HG03025 (cell line): ENCODE results near the gene NR2F1.

Source experiments
- ATAC-seq: cut with Tn5 transposase; IDR thresholded peaks from one replicate; pipeline ENCODE4 v1.9.1; 2021; ENCODE audit warnings: mild to moderate bottlenecking, moderate library complexity; ENCODE audit not compliant: unreplicated experiment, low FRiP score

The NR2F1 gene

DNA sequence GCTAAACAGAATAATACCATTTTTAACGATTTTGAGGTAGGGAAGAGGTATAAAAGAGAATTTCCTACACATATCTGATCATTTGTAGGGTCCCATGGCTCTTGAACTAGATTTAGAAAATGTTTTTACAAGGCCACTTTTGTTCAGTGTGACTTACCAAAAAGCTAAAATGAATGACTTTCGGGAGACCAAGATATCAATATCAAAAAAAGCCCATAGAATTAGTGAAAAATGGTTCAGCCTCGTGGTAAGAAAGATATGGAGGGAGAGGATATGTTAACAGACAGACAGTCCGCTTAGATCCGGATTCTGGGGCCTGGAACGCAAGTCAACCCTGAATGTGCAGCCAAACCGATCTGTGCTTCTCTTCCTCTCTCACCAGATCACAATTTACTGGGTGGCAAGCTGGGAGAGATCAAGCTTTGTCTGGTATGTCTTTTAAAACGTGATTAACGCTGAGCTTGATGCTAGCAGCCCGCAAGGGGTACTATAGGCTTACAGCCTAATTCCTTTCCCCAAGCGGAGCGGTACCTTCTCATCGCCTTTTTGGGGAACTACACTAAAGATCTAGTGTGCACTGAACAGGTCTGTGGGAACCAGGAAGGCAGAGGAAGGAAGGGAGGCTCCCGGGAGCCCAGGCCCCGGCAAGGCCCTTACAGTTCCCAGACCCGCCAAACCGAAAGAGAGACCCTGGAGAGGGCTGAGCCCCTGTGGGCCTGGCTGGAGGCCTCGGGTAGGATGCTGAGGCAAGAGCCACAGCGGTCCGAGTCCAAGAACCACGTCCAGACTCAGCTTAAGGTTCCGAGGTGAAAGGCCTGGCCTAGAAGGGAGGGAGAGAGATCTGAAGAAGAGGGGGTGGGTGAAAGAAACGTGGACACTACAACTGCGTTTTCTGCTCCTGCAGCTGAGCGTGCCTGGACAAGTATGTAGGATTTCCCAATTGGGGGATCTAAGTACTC, 4.9 kb upstream of the NR2F1 start:
- ATAC-seq = no peak

DNA sequence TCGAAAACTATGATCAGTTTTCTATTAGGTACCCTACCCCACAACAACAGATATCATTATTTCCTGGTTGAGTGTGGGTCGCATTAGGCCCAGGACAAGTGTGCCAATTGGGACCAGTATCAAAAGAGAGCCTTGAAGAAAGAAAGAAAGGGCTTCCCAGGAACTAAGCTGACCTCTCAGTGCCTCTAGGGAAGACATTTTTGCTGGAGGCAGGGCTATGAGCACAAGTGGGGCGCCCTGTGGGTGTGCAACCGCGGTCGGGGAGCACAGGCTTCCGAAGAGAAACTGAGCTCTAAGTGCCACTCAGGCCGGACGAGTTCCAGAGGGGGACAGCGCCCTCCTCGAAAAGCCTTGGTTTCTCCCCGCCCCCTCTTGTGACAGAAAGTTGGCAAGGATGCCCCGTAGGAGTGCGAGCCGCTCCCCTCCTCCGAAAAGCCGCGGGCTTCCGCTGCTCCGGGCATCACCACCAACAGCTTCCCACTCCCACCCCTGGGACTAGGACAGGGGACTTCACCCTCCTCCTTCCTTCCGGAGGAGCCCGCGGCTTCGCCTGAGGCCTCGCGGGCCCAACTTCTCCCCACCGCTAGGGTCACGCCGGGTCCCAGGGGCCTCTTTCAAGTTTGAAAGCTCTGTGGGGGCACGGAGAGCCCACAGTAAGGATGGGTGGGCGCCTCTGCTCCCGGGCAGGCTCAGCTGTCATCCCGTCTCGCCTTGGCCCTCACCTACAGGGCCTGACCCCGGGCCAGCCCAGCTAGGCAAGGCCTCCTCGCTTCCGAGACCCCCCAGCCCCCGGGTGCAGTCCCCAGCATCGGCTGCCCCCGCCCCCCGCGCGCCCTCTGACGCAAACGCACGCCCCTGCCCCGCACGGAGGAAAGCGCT, 4.0 kb upstream of the NR2F1 start:
- ATAC-seq = no peak

- no peak for ATAC-seq
Observed at GRCh38 chr5:93579692-93580062, 3.3 kb upstream of the NR2F1 start.

DNA sequence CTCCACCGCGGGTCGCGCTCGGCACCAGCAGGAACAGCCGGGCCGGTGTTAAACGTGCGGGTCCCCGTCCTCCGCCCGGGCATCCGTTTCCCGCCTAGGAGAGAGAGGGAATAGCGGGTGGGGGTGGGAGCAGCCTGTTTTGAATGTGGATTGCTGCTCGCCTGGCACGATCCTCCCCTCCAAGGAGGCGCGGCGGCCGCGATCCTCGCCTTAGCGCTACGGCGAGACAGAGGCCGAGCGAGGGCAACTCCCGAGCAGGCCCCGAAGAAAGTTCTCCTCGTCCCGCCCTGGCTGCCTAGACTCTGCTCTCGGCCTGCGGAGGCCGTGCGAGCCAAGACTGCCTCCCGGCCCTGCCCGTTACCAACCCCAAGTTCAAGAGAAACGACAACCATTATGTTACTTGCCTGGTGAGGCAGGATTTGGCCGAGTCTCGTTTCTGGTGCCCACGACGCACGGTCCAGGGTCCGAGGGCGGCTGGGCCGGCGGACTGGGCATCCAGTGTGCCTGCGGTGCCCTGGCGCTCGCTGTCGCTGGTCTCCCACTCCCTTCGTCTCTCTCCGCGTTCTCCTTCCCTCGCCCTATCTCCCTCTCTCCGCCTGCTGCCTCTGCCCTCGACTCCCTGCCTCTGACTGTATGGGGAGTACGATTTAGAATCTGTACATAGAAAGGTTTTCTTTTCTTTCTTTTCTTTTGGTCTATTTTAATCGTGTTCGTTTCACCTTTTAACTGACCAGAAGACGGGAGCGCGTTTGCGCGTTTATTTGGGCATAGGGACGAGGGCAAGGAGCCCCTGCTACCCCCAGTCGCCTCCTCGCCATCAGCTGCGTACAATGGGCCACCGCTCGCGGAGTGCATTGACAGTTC, 2.7 kb upstream of the NR2F1 start:
- no peak for ATAC-seq

- ATAC-seq = peak; percentile 11
Observed at GRCh38 chr5:93580927-93581445, 2.0 kb upstream of the NR2F1 start, which contains the start of gene NR2F1-AS1. Gene NR2F1-AS1, minus strand, starts transcription at chr5:93581219.

DNA sequence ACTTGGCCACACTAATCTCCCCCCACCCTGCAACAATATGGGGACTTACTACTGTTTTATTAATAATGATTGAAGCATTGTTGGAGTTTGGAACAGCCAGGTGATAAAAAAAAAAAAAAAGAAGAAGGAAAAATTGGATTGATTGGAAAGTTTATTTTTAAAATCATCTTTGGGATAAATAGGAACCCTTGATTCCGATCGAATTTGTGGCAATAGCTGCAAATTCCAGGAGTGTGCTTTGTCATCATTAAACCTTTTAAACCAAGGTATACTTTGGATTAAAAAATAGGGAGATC, 907 bp upstream of the NR2F1 start:
- ATAC-seq = no peak

GRCh38 chr5:93583439-93583767, 381 bp downstream of the NR2F1 start:
- no peak for ATAC-seq

- peak; percentile 35 for ATAC-seq
Observed at GRCh38 chr5:93583768-93584595, 960 bp downstream of the NR2F1 start.

DNA sequence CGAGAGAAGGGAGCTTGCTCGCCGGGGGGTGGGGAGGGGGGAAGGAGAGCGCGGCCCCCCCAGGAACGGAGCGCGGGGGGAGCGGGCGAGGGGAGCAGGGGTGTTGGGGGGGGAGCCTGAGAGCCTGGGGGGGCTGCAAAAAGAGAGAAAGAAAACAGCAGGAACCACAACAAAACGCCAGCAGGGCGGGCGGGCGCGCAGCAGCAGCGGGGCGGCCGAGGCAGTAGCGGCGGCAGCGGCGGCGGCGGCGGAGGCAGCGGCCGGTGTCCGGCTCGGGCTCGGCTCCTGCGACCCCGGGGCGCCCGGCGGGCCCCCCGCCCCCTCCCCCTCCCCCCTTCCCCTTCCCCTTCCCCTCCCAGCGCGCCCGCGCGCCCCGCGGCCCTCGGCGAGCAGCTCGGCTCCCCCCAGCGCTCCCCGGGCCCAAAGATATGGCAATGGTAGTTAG, 1.6 kb downstream of the NR2F1 start:
- no peak for ATAC-seq

DNA sequence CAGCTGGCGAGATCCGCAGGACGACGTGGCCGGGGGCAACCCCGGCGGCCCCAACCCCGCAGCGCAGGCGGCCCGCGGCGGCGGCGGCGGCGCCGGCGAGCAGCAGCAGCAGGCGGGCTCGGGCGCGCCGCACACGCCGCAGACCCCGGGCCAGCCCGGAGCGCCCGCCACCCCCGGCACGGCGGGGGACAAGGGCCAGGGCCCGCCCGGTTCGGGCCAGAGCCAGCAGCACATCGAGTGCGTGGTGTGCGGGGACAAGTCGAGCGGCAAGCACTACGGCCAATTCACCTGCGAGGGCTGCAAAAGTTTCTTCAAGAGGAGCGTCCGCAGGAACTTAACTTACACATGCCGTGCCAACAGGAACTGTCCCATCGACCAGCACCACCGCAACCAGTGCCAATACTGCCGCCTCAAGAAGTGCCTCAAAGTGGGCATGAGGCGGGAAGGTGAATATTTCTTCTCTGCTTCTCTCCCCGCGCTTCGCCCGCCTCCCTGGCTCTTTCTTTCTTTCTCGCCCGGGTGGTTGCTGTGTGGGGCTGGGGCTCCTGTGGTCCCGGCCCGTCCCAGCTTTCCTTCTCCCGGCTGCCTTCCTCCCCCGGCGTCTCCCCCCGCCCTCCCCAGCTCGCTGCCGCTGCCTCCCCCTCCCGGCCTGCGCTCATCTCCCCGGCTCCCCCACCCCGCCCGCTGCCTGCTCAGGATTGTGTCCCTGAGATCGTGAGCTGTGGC, 2.2 kb downstream of the NR2F1 start:
- no peak for ATAC-seq

GRCh38 chr5:93585767-93586385, 2.9 kb downstream of the NR2F1 start:
- ATAC-seq = no peak

- no peak for ATAC-seq
Observed at GRCh38 chr5:93586736-93587596, 3.9 kb downstream of the NR2F1 start.

GRCh38 chr5:93587597-93588351, 4.8 kb downstream of the NR2F1 start:
- ATAC-seq = no peak

DNA sequence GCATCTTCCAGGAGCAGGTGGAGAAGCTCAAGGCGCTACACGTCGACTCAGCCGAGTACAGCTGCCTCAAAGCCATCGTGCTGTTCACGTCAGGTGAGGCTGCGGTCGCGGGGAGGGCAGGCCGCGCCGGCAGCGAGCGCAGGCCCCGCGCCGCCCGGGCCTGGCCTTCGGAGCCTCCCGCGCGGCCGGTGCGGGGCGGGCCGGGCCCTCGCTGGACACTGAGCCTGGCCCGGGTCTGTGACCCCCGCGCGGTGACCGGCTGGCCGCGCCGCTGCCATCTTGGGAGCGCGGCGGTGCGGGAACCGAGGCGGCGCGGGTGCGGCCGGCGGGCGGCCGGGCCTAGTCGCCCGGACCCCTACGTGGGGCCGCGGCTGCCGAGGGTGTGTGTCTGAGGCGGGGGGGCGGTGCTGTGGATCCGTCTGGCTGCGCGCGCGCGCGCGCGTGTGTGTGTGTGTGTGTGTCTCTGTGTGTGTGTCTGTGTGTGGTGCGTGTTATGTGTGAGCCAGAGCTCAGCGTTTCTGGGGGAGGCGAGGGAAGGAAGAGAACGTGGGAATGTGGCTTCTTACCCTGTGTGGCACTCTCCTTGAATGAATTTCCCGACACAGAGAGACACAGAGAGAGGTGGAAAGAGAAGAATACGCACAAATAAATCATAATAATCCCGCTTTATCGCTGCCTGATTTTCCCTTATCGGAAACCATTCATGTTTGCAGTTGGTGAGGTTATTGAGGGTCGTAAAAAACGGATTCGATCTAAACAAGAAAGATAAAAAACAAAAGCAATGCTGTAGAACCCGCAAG, 5.5 kb downstream of the NR2F1 start:
- ATAC-seq = no peak

GRCh38 chr5:93589152-93589828, 6.3 kb downstream of the NR2F1 start:
- no peak for ATAC-seq

GRCh38 chr5:93589829-93590215, 6.8 kb downstream of the NR2F1 start:
- ATAC-seq = no peak
